HFFc6 (cell line): ENCODE results near the gene ZBTB17. TPM values are rescaled to one million over a fixed set of nuclear protein-coding genes. Genes with fewer than 3 reads are reported as not detected.
"Not testable (repeated sequence)": the region's sequence is repeated elsewhere in the genome, so short reads cannot be mapped to it uniquely, and the experiment has no call there.

Experiments
- DNase-seq: peaks from one replicate; pipeline ENCODE4 v3.0.0-alpha.2; 2018
- H3K27ac Mint-ChIP-seq: 2 replicates; pipeline ENCODE4 v1.8.0; 2020; ENCODE audit warnings: mild to moderate bottlenecking, mixed read lengths
- H3K27me3 Mint-ChIP-seq: 2 replicates; pipeline ENCODE4 v1.8.0; 2021; ENCODE audit warnings: mild to moderate bottlenecking, moderate library complexity, mixed read lengths; ENCODE audit not compliant: insufficient read depth
- H3K36me3 Mint-ChIP-seq: 2 replicates; pipeline ENCODE4 v1.8.0; 2021; ENCODE audit warnings: low read depth, mixed read lengths
- H3K4me1 Mint-ChIP-seq: 2 replicates; pipeline ENCODE4 v1.8.0; 2020; ENCODE audit warnings: low read depth, mixed read lengths
- H3K4me3 Mint-ChIP-seq: 2 replicates; pipeline ENCODE4 v1.8.0; 2020; ENCODE audit warnings: mild to moderate bottlenecking, moderate library complexity, mixed read lengths
- H3K9me3 Mint-ChIP-seq: 2 replicates; pipeline ENCODE4 v1.8.0; 2020; ENCODE audit warnings: mild to moderate bottlenecking, mixed read lengths
- CTCF ChIP-seq: fragments of 200-600 bp; sonication (generic); IDR thresholded peaks from 2 replicates; pipeline ENCODE4 v1.5.0; 2021; ENCODE audit warnings: antibody characterized with exemption, mild to moderate bottlenecking
- total RNA-seq, 6 experiments: library from RNA; stranded (reverse); fragmentation: NEBNext Ultra II Directional; extraction: Animal tissue kit (Norgen Biotek cat#: 25700); gene quantifications; 2 replicates in 1 of 6; 3 replicates in 5 of 6; pipeline ENCODE4 v1.2.3, GENCODE V29; 2021

Gene ZBTB17
- total RNA-seq, 6 experiments from 2014 or later: 22.5 to 25.4 (median 24.1) TPM

GRCh38 chr1:15918962-15919715, 56.8 kb downstream of the ZBTB17 start:
- H3K4me1 Mint-ChIP-seq: peaks cover 53% of the 10 kb centered on the region
- H3K36me3 Mint-ChIP-seq: peaks cover 39% of the 10 kb centered on the region
- TF ChIP-seq CTCF: no peak
- peak overlapping the region; percentile 77 for H3K27ac Mint-ChIP-seq
- peak overlapping the region; percentile 72 for H3K4me3 Mint-ChIP-seq
- H3K9me3 Mint-ChIP-seq: no peaks in the 10 kb centered on the region
- H3K27me3 Mint-ChIP-seq: peaks cover 1% of the 10 kb centered on the region
- DNase-seq: peak; percentile 71

GRCh38 chr1:15916916-15917315, 59.0 kb downstream of the ZBTB17 start:
- H3K4me1 Mint-ChIP-seq: peaks cover 39% of the 10 kb centered on the region
- no peak for TF ChIP-seq CTCF
- DNase-seq: no peak
- peak overlapping the region; percentile 78; the same call in 1 of the 2 replicates for H3K4me3 Mint-ChIP-seq
- H3K9me3 Mint-ChIP-seq: no peaks in the 10 kb centered on the region
- peaks cover 44% of the 10 kb centered on the region for H3K36me3 Mint-ChIP-seq
- H3K27ac Mint-ChIP-seq: peak overlapping the region; percentile 92
- H3K27me3 Mint-ChIP-seq: peaks cover 1% of the 10 kb centered on the region

- Mint-ChIP-seq H3K36me3 (peaks cover 44% of the 10 kb centered on the region), H3K27me3 (peaks cover 1% of the 10 kb centered on the region), H3K4me1 (peaks cover 39% of the 10 kb centered on the region), H3K27ac (peak overlapping the region; percentile 92), H3K9me3 (no peaks in the 10 kb centered on the region), H3K4me3 (peak overlapping the region; percentile 78)
- no peak for TF ChIP-seq CTCF
- DNase-seq: peak; percentile 43
Observed at GRCh38 chr1:15916417-15916816, 59.5 kb downstream of the ZBTB17 start.

GRCh38 chr1:15915991-15916390, 59.9 kb downstream of the ZBTB17 start:
- no peak for TF ChIP-seq CTCF
- peak overlapping the region; percentile 78 for H3K4me3 Mint-ChIP-seq
- DNase-seq: no peak
- peaks cover 45% of the 10 kb centered on the region for H3K36me3 Mint-ChIP-seq
- peaks cover 39% of the 10 kb centered on the region for H3K4me1 Mint-ChIP-seq
- H3K27me3 Mint-ChIP-seq: no peaks in the 10 kb centered on the region; the same call in 1 of the 2 replicates
- peak overlapping the region; percentile 92 for H3K27ac Mint-ChIP-seq
- H3K9me3 Mint-ChIP-seq: no peaks in the 10 kb centered on the region

- Mint-ChIP-seq H3K4me1 (peaks cover 28% of the 10 kb centered on the region), H3K36me3 (peaks cover 39% of the 10 kb centered on the region)
- H3K4me3 Mint-ChIP-seq, H3K9me3 Mint-ChIP-seq, H3K27me3 Mint-ChIP-seq, H3K27ac Mint-ChIP-seq, DNase-seq: not testable (repeated sequence)
Observed at GRCh38 chr1:15913607-15914006, 62.3 kb downstream of the ZBTB17 start.

GRCh38 chr1:15911927-15912326, 64.0 kb downstream of the ZBTB17 start:
- peaks cover 33% of the 10 kb centered on the region for H3K36me3 Mint-ChIP-seq
- peaks cover 14% of the 10 kb centered on the region for H3K4me1 Mint-ChIP-seq

More at GRCh38 chr1:15911927-15912326, 64.0 kb downstream of the ZBTB17 start:
- DNase-seq: no peak
- H3K9me3 Mint-ChIP-seq: no peaks in the 10 kb centered on the region
- H3K4me3 Mint-ChIP-seq: no peak overlapping the region
- H3K27me3 Mint-ChIP-seq: no peaks in the 10 kb centered on the region; the same call in 1 of the 2 replicates
- no peak for TF ChIP-seq CTCF
- H3K27ac Mint-ChIP-seq: no peak overlapping the region
